Measurements from ENCODE around the gene NEXN. TPM values are rescaled to one million over a fixed set of nuclear protein-coding genes. Genes with fewer than 3 reads are reported as not detected.
"Not testable (repeated sequence)": the region's sequence is repeated elsewhere in the genome, so short reads cannot be mapped to it uniquely, and the experiment has no call there.

NEXN gene
- polyA plus RNA-seq, 3 donors, result 12.6 to 15.4 (median 12.9) TPM

- peak in 2 of 3 donors; percentile 8 to 15 for DNase-seq (ENCODE audit: low read depth in 3 of 3, low spot score in 2 of 3)
Observed at GRCh38 chr1:77900687-77901293, 12.4 kb downstream of the NEXN start.

GRCh38 chr1:77905603-77906002 lies 17.2 kb downstream of the NEXN start:
- DNase-seq (ENCODE audit: low read depth in 3 of 3, low spot score in 2 of 3), result no peak

GRCh38 chr1:77906019-77906545 lies 17.7 kb downstream of the NEXN start:
- no peak for DNase-seq (ENCODE audit: low read depth in 3 of 3, low spot score in 2 of 3)

GRCh38 chr1:77906624-77907023 lies 18.2 kb downstream of the NEXN start:
- no peak for DNase-seq (ENCODE audit: low read depth in 3 of 3, low spot score in 2 of 3)

- DNase-seq (ENCODE audit: low read depth in 3 of 3, low spot score in 2 of 3), result no peak
Observed at GRCh38 chr1:77910116-77910515, 21.7 kb downstream of the NEXN start.

- not testable (repeated sequence) for DNase-seq (ENCODE audit: low read depth in 3 of 3, low spot score in 2 of 3)
Observed at GRCh38 chr1:77918918-77919317, 30.5 kb downstream of the NEXN start.

GRCh38 chr1:77925518-77925917 lies 37.1 kb downstream of the NEXN start:
- peak in 1 of 3 donors; percentile 1 for DNase-seq (ENCODE audit: low read depth in 3 of 3, low spot score in 2 of 3)

GRCh38 chr1:77925956-77926355 lies 37.5 kb downstream of the NEXN start:
- DNase-seq (ENCODE audit: low read depth in 3 of 3, low spot score in 2 of 3), result no peak

GRCh38 chr1:77926561-77927357 lies 38.3 kb downstream of the NEXN start:
- no peak for DNase-seq (ENCODE audit: low read depth in 3 of 3, low spot score in 2 of 3)

- DNase-seq (ENCODE audit: low read depth in 3 of 3, low spot score in 2 of 3), result no peak
Observed at GRCh38 chr1:77927414-77927813, 39.0 kb downstream of the NEXN start.

- no peak for DNase-seq (ENCODE audit: low read depth in 3 of 3, low spot score in 2 of 3)
Observed at GRCh38 chr1:77929806-77930205, 41.4 kb downstream of the NEXN start.

- no peak for DNase-seq (ENCODE audit: low read depth in 3 of 3, low spot score in 2 of 3)
Observed at GRCh38 chr1:77938651-77939050, 50.2 kb downstream of the NEXN start.

GRCh38 chr1:77940921-77941570 lies 52.6 kb downstream of the NEXN start:
- no peak for DNase-seq (ENCODE audit: low read depth in 3 of 3, low spot score in 2 of 3)

GRCh38 chr1:77942400-77943140 lies 54.1 kb downstream of the NEXN start:
- DNase-seq (ENCODE audit: low read depth in 3 of 3, low spot score in 2 of 3), result no peak

- DNase-seq (ENCODE audit: low read depth in 3 of 3, low spot score in 2 of 3), result no peak
Observed at GRCh38 chr1:77945345-77945744, 56.9 kb downstream of the NEXN start.

GRCh38 chr1:77948841-77949424 lies 60.5 kb downstream of the NEXN start:
- DNase-seq (ENCODE audit: low read depth in 3 of 3, low spot score in 2 of 3), result no peak

- no peak for DNase-seq (ENCODE audit: low read depth in 3 of 3, low spot score in 2 of 3)
Observed at GRCh38 chr1:77950873-77951272, 62.4 kb downstream of the NEXN start.

GRCh38 chr1:77951328-77951727 lies 62.9 kb downstream of the NEXN start:
- no peak for DNase-seq (ENCODE audit: low read depth in 3 of 3, low spot score in 2 of 3)

GRCh38 chr1:77953907-77954306 lies 65.5 kb downstream of the NEXN start:
- DNase-seq (ENCODE audit: low read depth in 3 of 3, low spot score in 2 of 3), result no peak

GRCh38 chr1:77954521-77954920 lies 66.1 kb downstream of the NEXN start:
- DNase-seq (ENCODE audit: low read depth in 3 of 3, low spot score in 2 of 3), result no peak
